ENCODE results near the gene CCDC182.

DNA sequence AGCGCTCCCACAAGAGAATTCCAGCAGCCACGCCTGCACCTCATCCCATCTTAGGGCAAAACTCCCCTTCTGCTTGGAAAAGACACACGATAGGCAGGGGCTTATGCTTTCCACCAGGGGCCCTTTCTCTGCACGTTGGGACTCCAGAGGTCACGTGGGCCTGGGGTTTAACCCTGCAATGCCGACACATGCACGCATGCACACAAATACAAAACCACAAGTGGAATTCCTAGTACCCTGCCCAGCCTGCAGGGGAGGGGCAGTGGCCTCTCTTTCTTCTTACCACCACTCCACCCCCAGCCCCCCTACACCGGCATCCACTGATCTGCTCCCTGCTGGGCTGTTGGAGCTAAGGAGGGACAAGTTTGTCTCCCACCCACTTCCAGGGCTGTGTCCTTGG lies 16.8 kb upstream of the CCDC182 start:
- TF ChIP-seq, protein P1, sequence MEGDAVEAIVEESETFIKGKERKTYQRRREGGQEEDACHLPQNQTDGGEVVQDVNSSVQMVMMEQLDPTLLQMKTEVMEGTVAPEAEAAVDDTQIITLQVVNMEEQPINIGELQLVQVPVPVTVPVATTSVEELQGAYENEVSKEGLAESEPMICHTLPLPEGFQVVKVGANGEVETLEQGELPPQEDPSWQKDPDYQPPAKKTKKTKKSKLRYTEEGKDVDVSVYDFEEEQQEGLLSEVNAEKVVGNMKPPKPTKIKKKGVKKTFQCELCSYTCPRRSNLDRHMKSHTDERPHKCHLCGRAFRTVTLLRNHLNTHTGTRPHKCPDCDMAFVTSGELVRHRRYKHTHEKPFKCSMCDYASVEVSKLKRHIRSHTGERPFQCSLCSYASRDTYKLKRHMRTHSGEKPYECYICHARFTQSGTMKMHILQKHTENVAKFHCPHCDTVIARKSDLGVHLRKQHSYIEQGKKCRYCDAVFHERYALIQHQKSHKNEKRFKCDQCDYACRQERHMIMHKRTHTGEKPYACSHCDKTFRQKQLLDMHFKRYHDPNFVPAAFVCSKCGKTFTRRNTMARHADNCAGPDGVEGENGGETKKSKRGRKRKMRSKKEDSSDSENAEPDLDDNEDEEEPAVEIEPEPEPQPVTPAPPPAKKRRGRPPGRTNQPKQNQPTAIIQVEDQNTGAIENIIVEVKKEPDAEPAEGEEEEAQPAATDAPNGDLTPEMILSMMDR (IDR thresholded peaks at IDR 0.05), result no peak
- no peak for TF ChIP-seq POLR2A (IDR thresholded peaks at IDR 0.05)
- TF ChIP-seq POLR2AphosphoS5 (IDR thresholded peaks at IDR 0.05), result no peak
- TF ChIP-seq EP300 (IDR thresholded peaks at IDR 0.05), result no peak

Measured in upper lobe of left lung (tissue), 4 donors.